GM23248 (cell line): Measurements from ENCODE around the gene CYRIA.

ENCODE experiments used
- EZH2 ChIP-seq: fragments of 200-600 bp; sonication (generic); IDR thresholded peaks from 2 replicates; pipeline ENCODE4 v1.6.1; 2018; ENCODE audit warnings: antibody characterized with exemption, mild to moderate bottlenecking; ENCODE audit not compliant: insufficient read depth, poor library complexity, severe bottlenecking
- EZH2phosphoT487 ChIP-seq: fragments of 200-600 bp; sonication (generic); IDR thresholded peaks from 2 replicates; pipeline ENCODE4 v1.6.1; 2018; ENCODE audit warnings: antibody characterized with exemption, moderate library complexity, mild to moderate bottlenecking, low read depth; ENCODE audit not compliant: insufficient read depth

DNA sequence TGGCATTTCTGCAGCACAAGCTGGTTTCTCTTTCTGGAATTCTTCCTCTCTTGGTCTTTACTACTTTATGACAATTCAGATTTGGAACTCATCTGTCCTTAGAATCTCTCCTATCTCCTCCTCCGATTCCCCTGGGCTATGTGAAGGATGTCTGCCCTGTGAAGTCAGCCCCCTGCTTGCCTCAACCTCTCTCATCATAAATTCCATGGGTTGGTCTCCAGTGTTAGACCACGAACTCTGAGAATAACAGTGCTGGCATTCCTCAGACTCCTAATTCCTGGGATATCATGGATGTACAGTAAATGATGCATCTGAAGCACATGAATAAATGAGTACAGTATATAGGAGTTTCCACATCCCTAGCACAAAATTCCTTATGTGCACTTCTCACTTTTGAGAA, 21.0 kb upstream of the CYRIA start:
- TF ChIP-seq EZH2phosphoT487 (no peak), EZH2 (no peak)
